RWPE2 (cell line): Measurements from ENCODE around the gene ANKS1B.

Source experiments
- ATAC-seq: fragments of 200-7000 bp; cut with Tn5 transposase; 3 replicates; pipeline ENCODE4 v1.9.1; 2021; ENCODE audit warnings: low read depth
- DNase-seq: peaks from one replicate; pipeline ENCODE4 v3.0.0-alpha.2; 2020; ENCODE audit warnings: low spot score
- H3K27ac ChIP-seq: fragments of 450-650 bp; 2 replicates; pipeline ENCODE4 v1.5.1; 2017; ENCODE audit warnings: mild to moderate bottlenecking; ENCODE audit not compliant: poor library complexity, severe bottlenecking
- H3K27me3 ChIP-seq: fragments of 250-450 bp; sonication (Bioruptor Pico); 2 replicates; pipeline ENCODE4 v1.5.1; 2021; ENCODE audit warnings: mild to moderate bottlenecking, moderate library complexity; ENCODE audit not compliant: insufficient read depth, poor library complexity, severe bottlenecking
- H3K36me3 ChIP-seq: fragments of 250-450 bp; sonication (Bioruptor Pico); 2 replicates; pipeline ENCODE4 v1.5.1; 2020; ENCODE audit warnings: low read depth, mild to moderate bottlenecking, moderate library complexity
- H3K4me1 ChIP-seq: fragments of 250-450 bp; sonication (Bioruptor Pico); 2 replicates; pipeline ENCODE4 v1.5.1; 2021; ENCODE audit warnings: mild to moderate bottlenecking, moderate library complexity; ENCODE audit not compliant: insufficient read depth, poor library complexity, severe bottlenecking
- H3K4me3 ChIP-seq: fragments of 250-450 bp; sonication (Bioruptor Pico); 2 replicates; pipeline ENCODE4 v1.5.1; 2021; ENCODE audit warnings: mild to moderate bottlenecking, moderate library complexity; ENCODE audit not compliant: severe bottlenecking
- H3K9me3 ChIP-seq: fragments of 250-450 bp; sonication (Bioruptor Pico); 2 replicates; pipeline ENCODE4 v1.5.1; 2021; ENCODE audit warnings: mild to moderate bottlenecking, moderate library complexity; ENCODE audit not compliant: severe bottlenecking
- TF ChIP-seq, protein P1 (sequence below): fragments of 450-650 bp; IDR thresholded peaks from one replicate; pipeline ENCODE4 v1.5.1; 2017; ENCODE audit warnings: mild to moderate bottlenecking, moderate library complexity; ENCODE audit not compliant: poor library complexity, severe bottlenecking

ANKS1B gene

DNA sequence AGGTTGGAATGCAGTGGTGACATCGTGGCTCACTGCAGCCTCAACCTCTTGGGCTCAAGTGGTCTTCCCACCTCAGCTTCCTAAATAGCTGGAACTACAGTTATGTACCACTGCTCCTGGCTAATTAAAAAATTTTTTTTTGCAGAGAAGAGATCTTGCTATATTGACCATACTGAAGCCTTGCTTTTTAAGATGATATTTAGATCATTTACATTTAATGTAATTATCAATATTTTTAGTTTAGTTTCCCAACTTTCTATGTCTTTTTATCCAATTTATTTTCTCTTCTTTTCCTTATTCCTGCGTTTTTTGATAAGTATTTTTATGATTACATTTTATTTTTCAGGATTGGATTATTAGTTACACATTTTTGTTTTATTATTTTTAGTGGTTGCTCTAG lies 999.6 kb downstream of the ANKS1B start:
- ATAC-seq (no peak), DNase-seq (no peak)
- Histone ChIP-seq H3K27me3 (no peaks in the 10 kb centered on the region), H3K4me3 (no peak overlapping the region), H3K4me1 (no peaks in the 10 kb centered on the region), H3K9me3 (no peaks in the 10 kb centered on the region), H3K36me3 (no peaks in the 10 kb centered on the region), H3K27ac (no peak overlapping the region)
- TF ChIP-seq, protein P1, sequence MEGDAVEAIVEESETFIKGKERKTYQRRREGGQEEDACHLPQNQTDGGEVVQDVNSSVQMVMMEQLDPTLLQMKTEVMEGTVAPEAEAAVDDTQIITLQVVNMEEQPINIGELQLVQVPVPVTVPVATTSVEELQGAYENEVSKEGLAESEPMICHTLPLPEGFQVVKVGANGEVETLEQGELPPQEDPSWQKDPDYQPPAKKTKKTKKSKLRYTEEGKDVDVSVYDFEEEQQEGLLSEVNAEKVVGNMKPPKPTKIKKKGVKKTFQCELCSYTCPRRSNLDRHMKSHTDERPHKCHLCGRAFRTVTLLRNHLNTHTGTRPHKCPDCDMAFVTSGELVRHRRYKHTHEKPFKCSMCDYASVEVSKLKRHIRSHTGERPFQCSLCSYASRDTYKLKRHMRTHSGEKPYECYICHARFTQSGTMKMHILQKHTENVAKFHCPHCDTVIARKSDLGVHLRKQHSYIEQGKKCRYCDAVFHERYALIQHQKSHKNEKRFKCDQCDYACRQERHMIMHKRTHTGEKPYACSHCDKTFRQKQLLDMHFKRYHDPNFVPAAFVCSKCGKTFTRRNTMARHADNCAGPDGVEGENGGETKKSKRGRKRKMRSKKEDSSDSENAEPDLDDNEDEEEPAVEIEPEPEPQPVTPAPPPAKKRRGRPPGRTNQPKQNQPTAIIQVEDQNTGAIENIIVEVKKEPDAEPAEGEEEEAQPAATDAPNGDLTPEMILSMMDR: no peak

DNA sequence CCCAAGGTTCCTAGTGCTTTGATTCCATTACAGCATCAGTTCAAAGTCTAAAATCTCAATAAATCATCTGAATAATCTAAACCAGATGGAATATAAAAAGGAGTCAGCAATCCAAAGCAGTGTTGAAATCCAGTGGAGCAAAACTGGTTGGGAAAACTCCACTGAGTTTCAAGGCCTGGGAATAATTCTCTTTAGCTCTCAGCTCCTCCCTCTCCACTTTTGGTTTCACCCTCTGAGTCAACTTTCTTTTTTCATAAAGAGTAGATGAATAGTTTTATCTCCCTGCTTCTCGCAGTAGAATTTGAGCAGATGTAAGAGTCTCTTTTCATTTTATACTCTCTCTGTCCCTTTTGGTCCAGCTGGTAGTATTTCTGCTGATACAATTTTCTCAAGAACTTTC lies 1001.1 kb downstream of the ANKS1B start:
- no peak for DNase-seq
- TF ChIP-seq, protein P1: no peak
- no peak overlapping the region for H3K4me3 ChIP-seq
- H3K27ac ChIP-seq: no peak overlapping the region
- no peak for ATAC-seq
- H3K4me1 ChIP-seq: no peaks in the 10 kb centered on the region
- H3K9me3 ChIP-seq: no peaks in the 10 kb centered on the region
- no peaks in the 10 kb centered on the region for H3K27me3 ChIP-seq
- no peaks in the 10 kb centered on the region for H3K36me3 ChIP-seq

DNA sequence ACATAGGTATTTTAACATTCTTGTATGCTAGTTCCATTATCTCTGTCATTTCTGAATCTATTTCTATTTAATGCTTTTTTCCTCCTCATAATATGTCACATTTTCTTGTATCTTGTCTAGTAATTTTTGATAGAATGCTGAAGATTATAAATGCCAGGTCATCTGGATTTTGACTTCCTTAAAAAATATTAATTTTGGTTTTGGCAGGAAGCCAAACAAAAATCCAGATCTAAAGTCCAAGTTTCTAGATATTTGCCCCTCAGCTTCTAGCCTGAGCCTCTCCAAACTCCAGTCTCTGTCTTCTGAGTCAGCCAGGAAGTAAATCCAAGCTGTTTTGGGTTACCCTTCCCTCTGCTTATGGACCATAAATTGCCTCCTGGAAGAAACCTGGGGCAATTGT lies 1004.2 kb downstream of the ANKS1B start:
- Histone ChIP-seq H3K4me3 (no peak overlapping the region), H3K4me1 (no peaks in the 10 kb centered on the region), H3K9me3 (no peaks in the 10 kb centered on the region), H3K36me3 (no peaks in the 10 kb centered on the region), H3K27me3 (no peaks in the 10 kb centered on the region), H3K27ac (no peak overlapping the region)
- no peak for ATAC-seq
- DNase-seq: no peak
- TF ChIP-seq, protein P1: no peak

DNA sequence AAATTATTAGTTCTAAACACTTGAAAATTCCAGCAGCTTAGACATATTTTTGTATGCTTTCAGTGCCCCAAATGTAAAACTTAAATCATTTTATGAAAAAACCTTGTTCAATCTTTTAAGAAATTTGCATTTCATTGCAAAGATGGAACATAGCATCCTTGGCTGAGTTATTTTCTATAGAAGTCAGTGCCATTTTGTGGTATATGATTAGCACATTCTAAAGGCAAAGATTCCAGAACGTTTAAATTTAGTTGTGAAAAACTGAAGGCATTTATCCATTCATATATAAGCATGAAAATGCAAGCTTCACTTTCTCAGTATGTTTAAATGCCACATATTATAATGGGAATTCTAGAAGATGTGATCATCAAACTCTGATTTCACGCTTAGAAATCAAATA lies 1007.5 kb downstream of the ANKS1B start:
- no peaks in the 10 kb centered on the region for H3K36me3 ChIP-seq
- H3K27ac ChIP-seq: no peak overlapping the region
- DNase-seq: no peak
- no peak overlapping the region for H3K4me3 ChIP-seq
- no peak for ATAC-seq
- peaks cover 2% of the 10 kb centered on the region for H3K4me1 ChIP-seq
- no peaks in the 10 kb centered on the region for H3K9me3 ChIP-seq
- TF ChIP-seq, protein P1: no peak
- H3K27me3 ChIP-seq: no peaks in the 10 kb centered on the region

DNA sequence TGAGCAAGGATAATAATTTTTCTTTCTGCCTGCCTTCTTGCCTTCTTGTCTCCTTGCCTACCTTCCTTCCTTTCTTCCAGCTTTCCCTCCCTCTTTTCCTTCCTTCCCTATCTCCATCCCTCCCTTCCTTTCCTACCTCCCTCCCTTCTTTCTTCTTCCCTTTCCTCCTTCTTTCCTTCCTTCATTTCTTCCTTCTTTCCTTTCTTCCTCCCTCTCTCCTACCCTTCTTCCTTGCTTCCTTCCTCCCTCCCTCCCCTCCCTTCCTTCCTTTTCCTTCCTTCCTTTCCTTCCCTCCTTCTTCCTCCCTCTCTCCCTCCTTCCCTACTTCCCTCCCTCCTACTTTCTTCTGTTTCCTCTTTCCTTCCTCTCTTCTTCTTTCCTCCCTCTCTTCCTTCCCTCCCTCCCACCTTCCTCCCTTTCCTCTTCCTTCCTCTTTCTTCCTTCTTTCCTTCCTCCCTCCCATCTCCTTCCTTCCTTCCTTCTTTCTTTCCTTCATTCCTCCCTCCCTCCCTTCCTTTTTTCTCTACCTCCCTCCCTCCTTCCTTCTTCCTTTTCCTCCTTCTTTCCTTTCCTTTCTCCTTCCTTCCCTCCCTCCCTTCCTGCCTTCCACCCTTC lies 1009.9 kb downstream of the ANKS1B start:
- Histone ChIP-seq H3K27me3 (no peaks in the 10 kb centered on the region), H3K4me1 (peaks cover 2% of the 10 kb centered on the region), H3K27ac (no peak overlapping the region), H3K4me3 (no peak overlapping the region), H3K36me3 (no peaks in the 10 kb centered on the region), H3K9me3 (no peaks in the 10 kb centered on the region)
- TF ChIP-seq, protein P1: no peak
- no peak for DNase-seq
- ATAC-seq: no peak
